ENCODE results near the gene KDM2A. TPM values are rescaled to one million over a fixed set of nuclear protein-coding genes. Genes with fewer than 3 reads are reported as not detected.

The KDM2A gene
- total and polyA plus RNA-seq, 2 donors (not counting 1 experiment from before 2014, with no cell fraction given), result 132 to 229 TPM

DNA sequence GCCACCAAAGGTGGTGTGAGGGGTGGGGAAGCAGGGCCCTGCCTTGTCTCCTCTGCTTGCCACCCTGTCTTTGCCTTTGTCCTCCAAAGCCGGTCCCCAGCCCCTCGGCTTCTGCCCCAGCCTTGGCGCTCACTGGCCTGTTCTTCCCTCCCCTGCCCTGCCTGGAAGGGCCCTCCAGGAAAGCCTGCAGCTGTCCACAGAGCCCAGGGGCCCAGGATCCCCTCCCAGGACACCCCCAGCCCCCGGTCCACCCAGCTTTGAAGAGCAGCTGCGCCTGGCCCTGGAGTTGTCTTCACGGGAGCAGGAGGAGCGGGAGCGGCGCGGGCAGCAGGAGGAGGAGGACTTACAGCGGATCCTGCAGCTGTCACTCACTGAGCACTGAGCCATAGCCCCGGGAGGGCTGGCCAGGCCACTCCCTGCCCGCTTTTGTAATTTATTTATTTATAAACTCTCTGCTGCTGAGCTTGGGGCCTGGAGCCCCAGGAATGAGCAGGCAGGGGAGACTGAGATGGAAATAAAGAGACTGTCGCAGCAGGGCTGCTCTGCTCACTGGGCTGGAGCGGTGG, 183.0 kb downstream of the KDM2A start:
- Histone ChIP-seq H3K9me3 (ENCODE audit: control extremely low read depth in 1 of 3, control insufficient read depth in 2 of 3, insufficient read depth in 1 of 3, low read length in 2 of 3) (no peaks in the 10 kb centered on the region), H2AFZ (ENCODE audit: insufficient read depth, low read depth, low read length, poor library complexity, severe bottlenecking) (no peak overlapping the region), H3K27ac (ENCODE audit: low read length in 2 of 2) (no peak overlapping the region), H4K20me1 (ENCODE audit: control insufficient read depth, insufficient read depth, low read length, poor library complexity, severe bottlenecking) (peaks cover 43% of the 10 kb centered on the region), H3K79me2 (ENCODE audit: control insufficient read depth, insufficient read depth, low read length) (peaks cover 29% of the 10 kb centered on the region), H3K4me3 (ENCODE audit: control extremely low read depth in 1 of 5, extremely low read depth in 1 of 5, insufficient read depth in 1 of 5, low read depth in 2 of 5, low read length in 4 of 5) (no peak overlapping the region), H3K36me3 (replicated peaks in 1 of 2; ENCODE audit: control extremely low read depth in 1 of 2, control insufficient read depth in 1 of 2, extremely low read depth in 1 of 2, insufficient read depth in 2 of 2, low read length in 1 of 2) (peaks cover 6 to 47% of the 10 kb centered on the region in 2 experiments), H3K27me3 (replicated peaks in 1 of 4; ENCODE audit: control extremely low read depth in 1 of 4, control insufficient read depth in 3 of 4, insufficient read depth in 4 of 4, low read length in 3 of 4) (no peaks in the 10 kb centered on the region), H3K4me2 (replicated peaks; ENCODE audit: low read depth, low read length, poor library complexity, severe bottlenecking) (no peak overlapping the region), H3K9ac (ENCODE audit: low read length) (no peak overlapping the region), H3K4me1 (ENCODE audit: control insufficient read depth in 2 of 2, insufficient read depth in 2 of 2, low read length in 2 of 2) (peaks cover 3 to 4% of the 10 kb centered on the region in 2 donors)
- no peak for ATAC-seq (ENCODE audit: low read depth)
- peaks cover under 1% of the 10 kb centered on the region for H3K9me3 Mint-ChIP-seq (ENCODE audit: insufficient read depth)
- H3K4me1 Mint-ChIP-seq, result peaks cover 3% of the 10 kb centered on the region
- ChIA-PET POLR2A (interaction anchor here (2.2 kb wide), 1 partner anchor 13 kb away, joined by 10 read pairs; the partner anchor contains the start of gene ANKRD13D), CTCF (interaction anchor here (1.5 kb wide), 1 partner anchor 38 kb away, joined by 4 read pairs; no protein-coding TSS in a partner anchor)
- no peak overlapping the region for H3K27ac Mint-ChIP-seq
- no peaks in the 10 kb centered on the region for H3K27me3 Mint-ChIP-seq
- intact Hi-C loops (cut with micrococcal nuclease), result no loop called here
- peak overlapping the region; percentile 5 for H3K4me3 Mint-ChIP-seq
- TF ChIP-seq EZH2 (IDR thresholded peaks at IDR 0.05; ENCODE audit: borderline replicate concordance, insufficient read depth, low read depth, low read length, poor library complexity, severe bottlenecking) (no peak), CTCF (IDR thresholded peaks at IDR 0.05) (no peak)
- DNase-seq, result no peak
- 98% methylated on average over 11 of the region's 15 CpGs for WGBS (ENCODE audit: insufficient coverage)

GRCh38 chr11:67302571-67303131, 183.6 kb downstream of the KDM2A start:
- no peaks in the 10 kb centered on the region for H3K9me3 Mint-ChIP-seq (ENCODE audit: insufficient read depth)
- Histone ChIP-seq H3K9ac (ENCODE audit: low read length) (peak overlapping the region; percentile 45), H3K36me3 (replicated peaks in 1 of 2; ENCODE audit: control extremely low read depth in 1 of 2, control insufficient read depth in 1 of 2, extremely low read depth in 1 of 2, insufficient read depth in 2 of 2, low read length in 1 of 2) (peaks cover 6 to 47% of the 10 kb centered on the region in 2 experiments), H3K4me3 (ENCODE audit: control extremely low read depth in 1 of 5, extremely low read depth in 1 of 5, insufficient read depth in 1 of 5, low read depth in 2 of 5, low read length in 4 of 5) (peak overlapping the region in 3 of 5 experiments; percentile 38 to 56 (median 44)), H4K20me1 (ENCODE audit: control insufficient read depth, insufficient read depth, low read length, poor library complexity, severe bottlenecking) (peaks cover 43% of the 10 kb centered on the region), H3K79me2 (ENCODE audit: control insufficient read depth, insufficient read depth, low read length) (peaks cover 24% of the 10 kb centered on the region), H3K27ac (ENCODE audit: low read length in 2 of 2) (no peak overlapping the region), H3K9me3 (ENCODE audit: control extremely low read depth in 1 of 3, control insufficient read depth in 2 of 3, insufficient read depth in 1 of 3, low read length in 2 of 3) (no peaks in the 10 kb centered on the region), H3K4me1 (ENCODE audit: control insufficient read depth in 2 of 2, insufficient read depth in 2 of 2, low read length in 2 of 2) (peaks cover 3 to 4% of the 10 kb centered on the region in 2 donors), H3K4me2 (replicated peaks; ENCODE audit: low read depth, low read length, poor library complexity, severe bottlenecking) (peak overlapping the region; percentile 75), H3K27me3 (replicated peaks in 1 of 4; ENCODE audit: control extremely low read depth in 1 of 4, control insufficient read depth in 3 of 4, insufficient read depth in 4 of 4, low read length in 3 of 4) (no peaks in the 10 kb centered on the region), H2AFZ (ENCODE audit: insufficient read depth, low read depth, low read length, poor library complexity, severe bottlenecking) (peak overlapping the region; percentile 49)
- peaks cover 3% of the 10 kb centered on the region for H3K4me1 Mint-ChIP-seq
- WGBS (ENCODE audit: insufficient coverage), result 62% methylated on average over 19 of the region's 23 CpGs
- no peaks in the 10 kb centered on the region for H3K27me3 Mint-ChIP-seq
- CTCF ChIA-PET, result interaction anchor here (1.1 to 2.6 kb wide), 3 partner anchors 14 to 41 kb away, joined by 4 to 8 read pairs (median 4); no protein-coding TSS in a partner anchor
- H3K27ac Mint-ChIP-seq, result no peak overlapping the region
- TF ChIP-seq EZH2 (IDR thresholded peaks at IDR 0.05; ENCODE audit: borderline replicate concordance, insufficient read depth, low read depth, low read length, poor library complexity, severe bottlenecking), result no peak
- no peak for TF ChIP-seq CTCF (IDR thresholded peaks at IDR 0.05)
- POLR2A ChIA-PET, result interaction anchor here (0.7 to 2.2 kb wide), 4 partner anchors 9 to 71 kb away, joined by 3 to 10 read pairs (median 4); partner anchors contain the start of genes ANKRD13D and CLCF1
- DNase-seq, result no peak
- H3K4me3 Mint-ChIP-seq, result peak overlapping the region; percentile 5
- ATAC-seq (ENCODE audit: low read depth), result no peak
- intact Hi-C loops (cut with micrococcal nuclease), result no loop called here

All from B cell (primary cell).